NCI-H1417 treated with DMSO at 0.1 percent for 48 hours (cell line): ENCODE measurements around the gene B3GNT3.

Experiments
- DNase-seq: peaks from one replicate; lab custom pipeline; 2025; lab: John Stamatoyannopoulos, UW

Gene B3GNT3, protein sequence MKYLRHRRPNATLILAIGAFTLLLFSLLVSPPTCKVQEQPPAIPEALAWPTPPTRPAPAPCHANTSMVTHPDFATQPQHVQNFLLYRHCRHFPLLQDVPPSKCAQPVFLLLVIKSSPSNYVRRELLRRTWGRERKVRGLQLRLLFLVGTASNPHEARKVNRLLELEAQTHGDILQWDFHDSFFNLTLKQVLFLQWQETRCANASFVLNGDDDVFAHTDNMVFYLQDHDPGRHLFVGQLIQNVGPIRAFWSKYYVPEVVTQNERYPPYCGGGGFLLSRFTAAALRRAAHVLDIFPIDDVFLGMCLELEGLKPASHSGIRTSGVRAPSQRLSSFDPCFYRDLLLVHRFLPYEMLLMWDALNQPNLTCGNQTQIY

DNA sequence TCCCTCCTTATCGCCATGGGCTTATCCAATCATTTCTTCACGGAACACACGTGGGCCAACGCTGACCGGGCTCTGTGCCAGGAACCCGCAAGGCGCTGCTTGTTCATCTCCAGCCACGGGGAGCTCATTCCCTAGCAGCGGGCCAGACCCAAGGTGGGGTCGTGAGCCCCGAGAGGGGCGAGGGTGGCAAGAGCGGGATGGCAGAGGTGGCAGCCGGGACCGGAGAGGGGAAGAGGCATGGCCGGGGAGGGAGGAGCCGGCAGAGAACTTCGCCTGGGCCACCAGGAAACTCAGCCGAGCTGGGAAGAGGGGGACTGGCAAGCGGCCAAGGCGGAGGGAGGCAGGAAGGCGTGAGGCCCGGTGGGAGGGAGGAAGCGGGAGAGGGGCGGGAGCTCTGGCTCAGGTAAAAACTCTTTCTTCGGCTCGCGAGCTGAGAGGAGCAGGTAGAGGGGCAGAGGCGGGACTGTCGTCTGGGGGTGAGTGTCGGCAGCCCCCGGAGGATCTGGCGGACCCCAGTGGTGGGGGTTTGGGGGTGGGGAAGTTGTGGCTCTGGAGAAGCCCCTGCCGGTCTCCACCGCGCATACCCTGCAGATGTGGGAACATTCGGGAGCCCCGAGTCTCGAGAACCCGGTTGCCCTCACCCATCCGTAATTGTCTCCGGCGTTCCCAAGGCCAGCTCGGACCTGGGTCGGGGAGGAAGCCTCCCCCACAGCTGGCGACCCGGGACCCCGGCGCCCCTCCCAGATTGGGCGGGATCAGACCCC is at the start of gene B3GNT3:
TSS of gene B3GNT3 (plus strand) at position 408 of the 764 bp plus-strand sequence. CDS start 12,670 bp downstream, outside the sequence.
- no peak for DNase-seq

- DNase-seq = peak; percentile 67
Measured at GRCh38 chr19:17747205-17748098, 47.5 kb upstream of the B3GNT3 start.

GRCh38 chr19:17748884-17749638 is 45.9 kb upstream of the B3GNT3 start:
- no peak for DNase-seq

GRCh38 chr19:17749912-17750317 is 45.0 kb upstream of the B3GNT3 start:
- DNase-seq = no peak

DNA sequence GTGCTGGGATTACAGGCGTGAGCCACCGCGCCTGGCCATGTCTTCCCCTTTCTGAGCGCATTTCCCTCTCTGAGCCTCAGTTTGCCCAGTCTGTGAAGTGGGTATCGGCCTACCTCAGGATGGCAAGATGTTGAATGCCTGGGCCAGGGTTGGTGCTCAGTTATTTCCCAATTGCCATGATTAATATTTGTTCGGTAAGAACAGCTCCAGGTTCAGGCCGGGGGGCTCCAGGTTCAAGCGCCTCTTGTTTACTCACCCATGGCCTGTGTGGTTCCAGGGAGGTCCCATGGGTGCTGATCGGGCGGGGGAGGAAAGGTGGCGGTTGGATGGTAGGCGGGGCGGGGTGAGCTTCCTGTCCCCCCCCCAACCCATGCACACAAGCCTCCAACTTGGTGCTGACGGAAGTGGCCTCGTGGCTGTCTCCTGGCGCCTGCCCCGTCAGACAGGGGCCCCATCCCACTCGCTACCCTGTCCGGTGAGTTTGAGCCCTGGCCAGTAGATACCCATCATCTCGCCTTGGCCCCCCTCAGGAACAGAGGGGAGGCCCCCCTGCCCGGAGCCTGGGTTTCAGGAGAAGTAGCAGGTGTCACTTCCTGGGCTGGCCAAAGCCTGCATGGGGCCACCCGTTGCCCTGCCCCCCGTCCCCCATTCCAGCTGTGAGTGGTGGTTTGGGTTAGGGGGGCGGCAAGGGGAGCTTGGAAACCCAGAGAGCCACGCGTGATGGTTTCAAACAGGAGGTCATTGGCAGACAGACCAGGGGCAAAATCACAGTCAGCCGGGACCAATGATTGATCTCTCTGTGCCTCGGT is 43.6 kb upstream of the B3GNT3 start, which contains the start of gene FCHO1:
TSS of gene FCHO1 (plus strand) at position 375 of the 809 bp plus-strand sequence. CDS start 3,688 bp downstream, outside the sequence.
- no peak for DNase-seq

GRCh38 chr19:17751912-17752273 is 43.0 kb upstream of the B3GNT3 start:
- DNase-seq = no peak

DNA sequence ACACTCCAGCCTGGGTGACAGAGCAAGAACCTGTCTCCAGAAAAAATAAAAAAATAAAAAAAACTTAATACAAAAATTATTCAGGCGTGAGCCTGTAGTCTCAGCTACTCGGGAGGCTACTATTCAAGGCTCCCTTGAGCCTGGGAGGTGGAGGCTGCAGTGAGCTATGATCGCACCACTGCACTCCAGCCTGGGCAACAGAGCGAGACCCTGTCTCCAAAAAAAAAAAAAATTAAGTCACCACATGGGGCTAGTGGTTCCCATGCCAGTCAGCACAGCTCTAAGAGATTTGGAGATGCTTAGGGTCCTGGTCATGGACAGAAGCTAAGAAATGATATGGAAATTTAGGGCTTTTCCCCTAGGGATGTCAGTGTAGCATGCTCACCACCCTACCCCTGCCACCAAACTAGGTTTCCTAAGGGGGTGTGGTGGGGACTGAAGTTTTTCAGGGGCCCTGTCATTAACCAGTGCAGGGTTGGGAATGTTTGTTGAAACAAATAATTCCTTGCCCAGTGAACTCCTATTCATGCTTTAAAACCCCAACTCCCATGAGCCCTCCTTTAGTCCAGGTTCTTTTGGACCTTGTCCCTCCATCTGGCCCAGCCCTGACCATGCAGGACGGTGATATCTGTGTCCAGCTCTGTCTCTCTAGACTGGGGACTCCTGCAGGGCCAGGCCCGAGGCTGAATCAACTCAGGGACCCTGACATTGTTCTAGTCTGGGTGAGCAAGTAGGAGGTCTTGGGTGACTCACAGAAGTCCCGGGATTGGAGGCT is 41.9 kb upstream of the B3GNT3 start:
- no peak for DNase-seq

- no peak for DNase-seq
Measured at GRCh38 chr19:17753976-17754375, 41.0 kb upstream of the B3GNT3 start.

GRCh38 chr19:17754634-17755442 is 40.1 kb upstream of the B3GNT3 start:
- DNase-seq = no peak

DNA sequence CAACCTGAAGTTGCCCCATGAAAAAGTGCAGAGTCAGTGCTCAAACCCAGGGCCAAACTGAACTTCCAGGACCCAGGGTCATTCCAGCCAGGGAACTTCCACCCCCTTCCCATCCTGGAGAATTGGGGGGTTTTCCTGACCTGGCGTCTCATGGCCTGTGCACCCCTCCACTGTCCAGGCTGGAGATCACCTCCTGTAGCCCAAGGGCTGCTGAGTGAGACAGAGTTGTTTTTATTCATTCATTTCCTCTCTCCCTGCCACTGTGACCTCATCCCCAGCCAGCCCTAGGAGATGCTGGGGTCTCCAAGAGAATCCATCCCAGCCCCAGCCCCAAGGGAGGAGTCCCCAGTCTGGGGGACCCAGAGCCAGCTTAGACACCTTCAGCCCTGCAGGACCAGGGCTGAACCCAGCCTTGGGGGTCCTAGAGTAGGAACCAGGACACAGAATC is 39.5 kb upstream of the B3GNT3 start:
- no peak for DNase-seq

DNA sequence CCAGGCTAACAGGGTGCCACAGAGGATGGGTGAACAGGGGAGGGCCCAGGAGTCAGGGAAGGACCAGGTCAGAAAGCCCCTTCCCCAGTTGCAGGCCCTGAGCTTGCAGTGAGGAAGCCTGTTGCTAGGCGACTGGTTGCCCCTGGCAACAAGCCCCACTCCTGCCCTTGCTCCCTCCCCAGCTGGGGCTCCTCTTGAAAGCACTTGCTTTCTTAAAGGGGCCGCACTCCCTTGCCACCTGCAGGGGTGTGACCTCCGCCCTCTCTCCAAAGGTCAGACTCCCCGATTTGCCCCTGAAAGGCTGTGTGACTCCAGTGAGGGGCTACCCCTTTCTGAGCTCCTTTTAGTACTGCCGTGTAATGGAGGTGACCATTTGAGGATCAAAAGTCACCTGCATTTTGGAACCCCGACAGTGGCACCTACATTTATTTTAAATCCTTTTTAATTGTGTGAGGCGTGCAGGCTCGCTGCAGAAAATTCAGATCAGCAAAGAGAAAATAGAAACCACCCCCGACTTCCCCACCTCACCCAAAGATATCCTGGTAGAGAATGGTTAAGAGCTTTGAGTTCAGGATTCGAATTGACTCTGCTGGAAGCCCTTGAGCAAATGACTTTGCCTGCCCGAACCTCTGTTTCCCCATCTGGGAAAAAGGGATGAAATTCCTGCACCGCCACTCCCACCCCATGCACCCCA is 38.8 kb upstream of the B3GNT3 start:
- DNase-seq = no peak

DNA sequence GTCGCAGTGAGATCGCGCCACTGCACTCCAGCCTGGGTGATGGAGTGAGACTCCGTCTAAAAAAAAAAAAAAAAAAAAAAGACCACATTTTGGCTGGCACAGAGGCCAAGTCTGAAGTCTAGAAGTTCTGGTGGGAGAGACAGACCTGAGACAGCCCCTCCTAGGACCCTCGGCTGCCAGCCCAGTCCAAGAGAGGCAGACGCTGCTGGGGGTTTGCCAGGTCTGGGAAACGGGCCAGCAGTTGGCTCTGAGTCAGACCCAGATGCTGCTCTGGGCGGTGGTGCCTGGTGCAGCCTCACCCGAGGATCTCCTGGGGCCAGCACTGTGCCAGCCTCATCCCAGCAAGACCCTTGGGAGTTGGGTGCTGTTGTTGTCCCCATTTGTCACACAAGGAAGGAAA is 37.8 kb upstream of the B3GNT3 start:
- DNase-seq = no peak

- no peak for DNase-seq
Measured at GRCh38 chr19:17758515-17758914, 36.4 kb upstream of the B3GNT3 start.

- no peak for DNase-seq
Measured at GRCh38 chr19:17761148-17761547, 33.8 kb upstream of the B3GNT3 start.

DNA sequence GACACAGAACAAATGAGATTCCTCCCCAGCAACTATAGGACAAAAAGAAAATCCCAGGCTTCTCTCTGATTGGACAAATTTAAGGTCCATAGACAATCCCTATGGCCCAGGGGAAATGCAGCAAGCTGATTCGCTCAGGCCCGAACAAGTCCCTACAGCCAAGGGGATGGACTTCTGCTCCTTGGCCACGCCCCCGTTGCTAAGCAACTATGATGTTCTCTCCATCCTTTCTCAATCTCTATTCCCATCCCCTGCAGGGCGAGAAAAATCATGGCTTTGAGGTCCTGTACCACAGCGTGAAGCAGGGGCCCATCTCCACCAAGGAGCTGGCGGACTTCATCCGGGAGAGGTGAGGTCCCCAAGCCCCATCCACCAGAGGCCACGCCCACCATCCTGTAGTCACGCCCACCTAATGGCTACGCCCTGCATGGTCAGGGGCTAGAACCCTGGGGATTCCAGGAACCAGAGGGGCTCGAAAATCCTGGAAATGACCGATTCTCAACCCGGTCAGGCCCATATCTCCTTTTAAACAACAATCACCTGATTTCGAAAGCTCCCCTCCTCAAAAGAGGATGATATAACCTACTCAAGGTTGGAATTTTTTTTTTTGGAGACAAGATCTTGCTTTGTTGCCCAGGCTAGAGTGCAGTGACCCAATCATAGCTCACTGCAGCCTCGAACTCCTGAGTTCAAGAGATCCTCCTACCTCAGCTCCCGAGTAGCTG is 32.3 kb upstream of the B3GNT3 start:
- DNase-seq = no peak

GRCh38 chr19:17764348-17764747 is 30.6 kb upstream of the B3GNT3 start:
- no peak for DNase-seq

GRCh38 chr19:17765069-17765618 is 29.8 kb upstream of the B3GNT3 start:
- no peak for DNase-seq
